H4 (cell line): ENCODE data around the gene CHCHD3. TPM values are rescaled to one million over a fixed set of nuclear protein-coding genes. Genes with fewer than 3 reads are reported as not detected.

Experiments used
- DNase-seq: peaks from one replicate; pipeline ENCODE4 v3.0.0-alpha.2; 2015; ENCODE audit warnings: low spot score
- total RNA-seq: library from RNA; depleted of rRNA; stranded (reverse); fragments of >200 nt; shearing (Covaris generic); gene quantifications from 2 replicates; pipeline ENCODE4 v1.2.3, GENCODE V29; 2014

The CHCHD3 gene
- total RNA-seq, 1 experiment from 2014 or later, result 102 TPM

DNA sequence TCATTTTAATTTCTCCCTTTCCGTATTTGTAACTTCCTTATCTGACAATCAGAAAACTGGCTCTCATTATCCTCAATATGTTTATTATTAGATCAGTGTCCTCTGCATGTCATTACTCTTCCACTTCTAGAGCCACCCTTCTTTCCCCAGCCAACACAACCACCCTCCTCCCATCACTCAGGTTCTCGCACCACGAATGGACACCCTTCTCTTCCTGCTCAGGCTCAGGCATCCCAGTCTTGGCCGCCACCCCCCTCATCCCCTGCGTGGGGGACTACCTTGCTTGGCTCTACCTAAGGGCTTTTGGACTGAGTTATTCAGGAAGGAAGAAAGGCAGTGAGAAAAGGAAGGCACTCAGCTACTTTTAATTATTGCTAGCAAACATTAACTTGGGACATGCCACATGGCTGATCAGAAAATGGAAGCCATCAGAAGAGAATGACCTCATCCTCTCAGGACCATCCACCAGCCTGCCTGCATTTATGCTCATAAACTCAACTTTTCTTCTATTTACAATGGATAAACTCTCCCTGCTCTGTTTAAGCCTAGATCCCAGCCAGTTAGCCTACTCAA is 305.8 kb downstream of the CHCHD3 start:
- DNase-seq, result no peak

GRCh38 chr7:132773527-132773956 is 308.3 kb downstream of the CHCHD3 start:
- no peak for DNase-seq

DNA sequence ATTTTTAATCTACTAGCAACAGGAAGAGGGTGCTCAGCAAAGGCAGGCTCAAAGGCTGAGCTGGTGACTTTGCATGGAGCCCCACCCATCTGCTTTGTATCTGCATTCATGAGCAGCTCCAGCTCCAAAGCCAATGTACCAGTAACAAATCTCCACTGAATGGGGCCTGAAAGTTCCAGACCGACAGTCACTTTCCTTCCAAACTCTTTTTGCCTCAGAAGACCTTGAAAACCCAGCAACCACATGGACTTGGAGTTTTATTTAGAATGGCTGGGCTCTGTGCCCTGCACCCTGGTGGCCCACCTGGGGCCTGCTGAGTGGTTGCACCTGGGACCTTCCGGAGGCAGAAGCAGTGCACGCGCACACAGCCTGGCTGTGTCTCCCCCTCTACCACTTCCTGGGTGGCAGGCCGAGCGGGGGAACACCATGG is 310.6 kb downstream of the CHCHD3 start:
- no peak for DNase-seq

GRCh38 chr7:132770055-132770454 is 311.8 kb downstream of the CHCHD3 start:
- DNase-seq, result no peak

- no peak for DNase-seq
These were observed 312.6 kb downstream of the CHCHD3 start for GRCh38 chr7:132769280-132769679.

DNA sequence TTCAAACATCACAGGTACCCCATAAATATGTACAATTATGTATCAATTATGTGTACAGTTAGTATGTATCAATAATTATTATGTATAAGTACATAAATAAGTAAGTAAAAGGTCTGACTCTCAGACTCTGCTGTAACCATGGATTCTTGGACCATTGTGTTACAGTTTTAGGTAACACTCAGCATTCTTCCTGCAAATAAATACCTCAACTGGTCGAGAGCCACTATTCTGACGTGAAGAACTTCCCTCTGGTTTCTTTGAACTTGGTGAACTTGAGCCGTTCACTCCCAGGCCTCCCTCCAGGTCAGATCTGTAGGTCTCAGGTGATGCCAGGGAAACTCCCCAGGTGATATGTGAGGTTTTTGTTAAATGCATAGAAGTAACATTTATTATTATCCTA is 313.8 kb downstream of the CHCHD3 start:
- DNase-seq, result no peak

DNA sequence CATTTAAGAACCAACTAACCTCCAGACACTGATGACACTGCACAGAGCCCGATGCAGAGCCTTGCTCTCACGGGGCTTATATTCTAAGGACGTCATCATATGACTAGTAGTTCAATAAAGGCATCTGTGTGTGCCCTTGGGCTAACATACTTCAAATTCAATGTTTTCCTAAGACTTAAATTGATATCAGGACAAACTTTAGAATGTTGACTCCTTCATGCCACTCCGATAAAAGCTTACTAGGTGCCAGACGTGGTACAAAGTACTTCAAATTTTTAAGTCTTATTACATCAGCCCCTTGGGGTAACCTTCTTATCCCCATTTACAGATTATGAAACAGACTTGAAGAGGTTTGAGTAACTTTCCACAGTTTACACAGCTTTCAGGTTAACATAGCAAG is 314.5 kb downstream of the CHCHD3 start:
- DNase-seq, result no peak

GRCh38 chr7:132766660-132767059 is 315.2 kb downstream of the CHCHD3 start:
- no peak for DNase-seq

DNA sequence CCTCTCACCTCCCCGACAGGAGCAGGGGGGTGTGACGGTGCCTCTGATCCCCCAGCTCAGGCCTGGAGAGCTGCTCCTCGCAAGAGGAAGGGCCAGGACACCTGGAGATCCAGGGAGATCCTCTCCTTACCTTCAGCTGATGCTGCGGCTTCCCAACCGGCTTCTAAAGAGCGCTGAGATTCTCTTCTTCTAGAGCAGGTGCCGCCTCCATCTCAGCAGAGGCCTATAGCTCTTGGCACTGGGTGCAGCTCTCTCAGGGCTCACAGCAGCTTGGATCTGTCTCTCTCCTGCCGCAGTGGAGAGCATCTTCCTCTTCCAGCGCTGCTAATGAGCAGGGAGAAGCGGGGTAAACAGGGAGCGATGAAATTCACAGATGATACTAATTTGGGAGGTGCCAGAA is 316.0 kb downstream of the CHCHD3 start:
- DNase-seq, result no peak

GRCh38 chr7:132764762-132765161 is 317.1 kb downstream of the CHCHD3 start:
- DNase-seq, result no peak

DNA sequence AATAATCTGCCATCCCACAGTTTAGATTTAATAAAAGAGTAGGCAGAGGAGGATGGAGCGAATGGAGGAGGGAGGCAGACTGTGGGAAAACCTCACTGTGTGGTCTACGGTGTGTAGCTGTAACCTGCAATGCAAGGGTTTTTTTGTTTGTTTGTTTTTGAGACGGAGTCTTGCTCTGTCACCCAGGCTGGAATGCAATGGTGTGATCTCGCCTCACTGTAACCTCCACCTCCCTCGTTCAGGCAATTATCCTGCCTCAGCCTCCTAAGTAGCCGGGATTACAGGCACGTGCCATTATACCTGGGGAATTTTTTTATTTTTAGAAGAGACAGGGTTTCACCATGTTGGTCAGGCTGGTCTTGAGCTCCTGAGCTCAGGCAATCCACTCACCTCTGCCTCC is 321.0 kb downstream of the CHCHD3 start:
- peak; percentile 28 for DNase-seq

DNA sequence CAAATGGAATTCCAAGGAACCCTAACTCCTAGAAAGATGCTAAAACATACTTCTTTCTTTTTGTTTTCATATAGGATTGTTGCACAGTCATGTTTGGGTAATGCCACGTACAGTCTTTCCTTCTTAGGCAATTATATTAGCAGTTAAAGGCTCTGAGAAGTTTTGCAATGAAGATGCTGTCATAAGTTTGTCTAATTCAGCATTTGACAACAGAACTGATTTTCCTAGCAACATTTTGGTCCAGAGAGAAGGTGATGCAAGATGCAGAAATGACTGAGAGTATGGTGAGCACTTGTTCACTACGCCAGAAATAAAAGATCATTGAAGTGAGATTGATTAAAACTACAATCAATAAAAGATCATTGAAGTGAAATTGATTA is 321.7 kb downstream of the CHCHD3 start:
- DNase-seq, result no peak

GRCh38 chr7:132759482-132760243 is 322.2 kb downstream of the CHCHD3 start:
- no peak for DNase-seq

DNA sequence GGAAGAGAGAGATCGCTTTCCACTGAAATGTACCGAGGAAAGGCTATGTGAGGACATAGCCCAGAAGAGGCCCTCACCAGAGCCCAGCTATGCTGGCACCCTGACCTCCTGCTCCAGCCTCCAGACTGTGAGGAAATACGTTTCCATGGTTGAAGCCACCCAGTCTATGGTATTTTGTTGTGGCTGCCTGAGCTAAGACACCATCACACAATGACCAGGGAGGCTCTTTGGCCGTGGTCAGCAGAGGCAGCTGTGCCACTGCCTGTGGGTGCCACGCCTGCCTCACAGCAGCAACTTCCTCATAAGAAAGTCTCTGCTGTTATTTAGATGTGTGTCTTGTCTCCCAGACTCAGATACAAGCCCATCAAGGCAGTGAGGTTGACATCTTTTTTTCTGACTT is 322.9 kb downstream of the CHCHD3 start:
- no peak for DNase-seq

DNA sequence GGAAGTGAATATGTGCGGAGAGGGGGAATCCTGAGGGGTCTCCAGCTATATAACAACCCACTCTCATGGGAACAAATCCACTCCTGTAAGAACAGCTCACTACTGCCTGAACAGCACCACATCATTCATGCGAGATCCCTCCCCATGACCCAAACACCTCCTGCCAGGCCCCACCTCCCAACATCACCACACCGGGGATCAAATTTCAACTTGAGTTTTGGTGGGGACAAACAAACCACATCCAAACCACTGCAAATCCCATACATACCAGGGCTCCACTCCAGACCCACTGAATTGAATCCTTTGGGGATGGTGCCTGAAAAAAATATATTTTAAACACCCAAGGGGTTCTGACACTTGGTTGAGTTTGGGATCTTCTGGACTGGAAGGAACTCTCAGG is 324.1 kb downstream of the CHCHD3 start:
- DNase-seq, result peak; percentile 49

GRCh38 chr7:132756484-132756990 is 325.4 kb downstream of the CHCHD3 start:
- DNase-seq, result no peak

DNA sequence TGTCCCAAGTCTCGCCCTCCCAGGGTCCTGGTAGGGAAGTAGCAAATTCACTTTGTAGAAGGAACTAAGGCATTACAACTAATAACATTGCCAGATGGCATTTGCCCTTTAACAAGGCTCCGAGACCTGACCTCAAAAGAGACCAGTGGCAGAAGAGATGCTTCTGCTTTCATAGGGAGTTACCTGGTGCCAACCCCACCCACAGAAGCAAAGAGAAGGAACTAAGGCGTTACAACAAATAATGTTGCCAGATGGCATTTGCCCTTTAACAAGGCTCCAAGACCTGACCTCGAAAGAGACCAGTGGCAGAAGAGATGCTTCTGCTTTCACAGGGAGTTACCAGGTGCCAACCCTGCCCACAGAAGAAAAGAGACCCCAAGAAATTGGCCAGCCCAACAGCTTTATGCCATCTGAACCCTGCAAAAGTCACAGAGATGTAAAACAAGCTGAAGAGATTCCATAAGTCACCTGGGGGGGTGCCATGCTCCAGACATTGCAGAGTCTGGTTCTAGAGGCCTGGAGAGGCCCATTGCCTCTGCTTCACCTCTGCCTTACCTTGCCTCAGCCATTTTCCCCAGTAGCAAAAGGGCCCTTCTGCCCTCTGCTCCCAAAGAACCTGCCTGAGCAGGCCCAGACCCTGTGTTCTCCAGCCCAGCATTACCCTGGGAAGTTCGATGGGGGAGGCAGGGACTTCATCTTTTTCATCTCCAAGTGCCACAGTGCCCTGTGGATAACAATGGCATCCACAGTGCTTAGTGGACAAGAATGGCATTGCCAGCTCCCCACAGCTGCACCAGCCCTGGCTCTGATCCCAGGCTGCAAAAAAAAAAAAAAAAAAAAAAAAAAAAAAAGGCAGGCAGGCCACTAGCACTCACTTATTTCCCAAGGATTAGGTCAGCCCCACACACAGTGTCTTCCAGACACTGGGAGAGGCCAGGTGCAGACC is 326.1 kb downstream of the CHCHD3 start:
- DNase-seq, result peak; percentile 60

DNA sequence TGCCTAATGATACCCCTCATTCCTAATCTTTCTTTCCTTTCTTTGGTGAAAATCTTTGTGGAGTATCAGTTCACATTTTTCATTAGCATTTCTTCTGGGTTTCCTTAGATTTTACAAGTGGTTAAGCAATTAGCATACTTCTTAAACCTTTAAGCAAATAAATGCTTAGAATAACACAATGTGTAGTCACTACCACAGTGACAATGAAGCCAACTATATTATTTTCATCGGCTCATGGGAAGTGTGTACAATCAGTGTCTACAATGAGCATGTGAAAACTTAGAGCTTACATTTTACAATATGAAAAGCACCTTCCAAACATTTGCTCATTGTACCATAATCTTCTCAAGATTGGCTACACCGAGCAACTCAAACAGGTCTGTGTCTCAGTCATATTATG is 329.5 kb downstream of the CHCHD3 start:
- no peak for DNase-seq

DNA sequence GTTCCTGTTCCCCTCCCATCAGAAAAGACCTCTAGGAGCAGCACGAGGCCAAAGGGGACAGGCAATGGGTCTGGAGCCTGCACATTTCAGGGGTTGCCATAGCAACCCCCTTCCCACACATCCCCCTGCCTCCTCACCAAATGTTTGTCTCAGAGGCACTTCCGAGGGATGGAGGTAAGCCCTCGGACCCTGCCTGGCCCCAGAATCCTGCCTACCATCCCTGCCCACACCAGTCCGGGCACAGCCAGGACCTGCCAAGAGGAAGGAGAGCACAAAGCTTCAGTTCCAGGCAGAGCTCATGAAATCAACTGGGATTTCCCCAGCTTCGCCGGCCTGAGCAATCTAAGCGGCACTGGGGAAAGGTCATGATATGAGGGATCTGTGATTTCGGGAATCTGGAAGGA is 330.6 kb downstream of the CHCHD3 start:
- DNase-seq, result no peak

- DNase-seq, result peak; percentile 32
These were observed 331.2 kb downstream of the CHCHD3 start for GRCh38 chr7:132750530-132751217.

- no peak for DNase-seq
These were observed 331.8 kb downstream of the CHCHD3 start for GRCh38 chr7:132750096-132750495.

DNA sequence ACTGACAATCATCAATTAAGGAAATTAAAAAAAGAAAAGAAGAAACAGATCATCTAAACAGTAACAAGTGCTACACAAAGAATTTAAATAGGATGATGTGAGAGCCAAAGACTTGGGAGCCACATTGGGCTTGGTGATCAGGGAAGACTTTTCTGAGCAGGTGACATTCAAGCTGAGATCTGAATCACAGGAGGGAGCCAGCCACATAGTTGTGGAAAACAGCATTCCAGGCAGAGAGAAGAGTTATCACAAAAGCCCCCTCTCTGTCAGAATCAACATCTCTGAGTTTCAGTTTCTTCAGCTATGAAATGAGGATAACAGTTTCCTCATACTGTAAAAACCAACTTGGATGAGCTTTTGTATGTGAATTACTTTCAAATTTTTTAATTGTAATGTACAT is 336.4 kb downstream of the CHCHD3 start:
- DNase-seq, result no peak
